GM11168 (cell line): ENCODE data around the gene TMEM120B.

ENCODE experiments used
- in situ Hi-C: fragments of 300-500 bp; cut with MboI; formaldehyde crosslinking; loops from one replicate; pipeline ENCODE4 v1.12.0; 2022; ENCODE audit warnings: low sequenced_read_pairs; ENCODE audit not compliant: unreplicated experiment

The TMEM120B gene

GRCh38 chr12:121788176-121788818 lies 75.7 kb downstream of the TMEM120B start:
- in situ Hi-C loops, result no loop called here

GRCh38 chr12:121789233-121789781 lies 76.8 kb downstream of the TMEM120B start:
- in situ Hi-C loops, result no loop called here

- in situ Hi-C loops, result loop anchor here (10.0 kb wide), 1 partner anchor 95 kb away; no protein-coding TSS in a partner anchor
Observed at GRCh38 chr12:121789800-121790728, 77.5 kb downstream of the TMEM120B start.

GRCh38 chr12:121790785-121791184 lies 78.2 kb downstream of the TMEM120B start:
- in situ Hi-C loops, result loop anchor here (10.0 kb wide), 1 partner anchor 96 kb away; no protein-coding TSS in a partner anchor

- in situ Hi-C loops, result loop anchor here (10.0 kb wide), 1 partner anchor 97 kb away; no protein-coding TSS in a partner anchor
Observed at GRCh38 chr12:121791671-121792551, 79.4 kb downstream of the TMEM120B start.

- in situ Hi-C loops, result loop anchor here (10.0 kb wide), 1 partner anchor 98 kb away; no protein-coding TSS in a partner anchor
Observed at GRCh38 chr12:121792607-121793439, 80.3 kb downstream of the TMEM120B start.

- in situ Hi-C loops, result loop anchor here (10.0 kb wide), 1 partner anchor 99 kb away; no protein-coding TSS in a partner anchor
Observed at GRCh38 chr12:121793440-121793837, 80.9 kb downstream of the TMEM120B start, which contains the start of gene RHOF. RHOF (minus strand) TSS chr12:121793688; CDS start chr12:121793633, 55 bp downstream.

GRCh38 chr12:121793838-121794533 lies 81.4 kb downstream of the TMEM120B start:
- in situ Hi-C loops, result loop anchor here (10.0 kb wide), 1 partner anchor 99 kb away; no protein-coding TSS in a partner anchor

- in situ Hi-C loops, result loop anchor here (10.0 kb wide), 1 partner anchor 100 kb away; no protein-coding TSS in a partner anchor
Observed at GRCh38 chr12:121794534-121795033, 82.0 kb downstream of the TMEM120B start.

GRCh38 chr12:121795034-121795968 lies 82.7 kb downstream of the TMEM120B start:
- in situ Hi-C loops, result loop anchor here (10.0 kb wide), 1 partner anchor 100 kb away; no protein-coding TSS in a partner anchor

GRCh38 chr12:121796855-121797751 lies 84.6 kb downstream of the TMEM120B start:
- in situ Hi-C loops, result loop anchor here (10.0 kb wide), 1 partner anchor 102 kb away; no protein-coding TSS in a partner anchor

GRCh38 chr12:121797937-121798786 lies 85.6 kb downstream of the TMEM120B start:
- in situ Hi-C loops, result loop anchor here (10.0 kb wide), 1 partner anchor 103 kb away; no protein-coding TSS in a partner anchor

- in situ Hi-C loops, result loop anchor here (10.0 kb wide), 1 partner anchor 104 kb away; no protein-coding TSS in a partner anchor
Observed at GRCh38 chr12:121798787-121799155, 86.2 kb downstream of the TMEM120B start.

GRCh38 chr12:121799156-121799841 lies 86.7 kb downstream of the TMEM120B start:
- in situ Hi-C loops, result loop anchor here (10.0 kb wide), 1 partner anchor 104 kb away; no protein-coding TSS in a partner anchor
